H1 (cell line): ENCODE results near the gene ATE1. TPM values are rescaled to one million over a fixed set of nuclear protein-coding genes. Genes with fewer than 3 reads are reported as not detected.

Experiments used
- polyA plus RNA-seq, 7 experiments: library from polyadenylated mRNA; depleted of rRNA in 3 of 7; stranded (reverse) in 5 of 7; unstranded in 2 of 7; fragments of >200 nt in 5 of 7; fragments of 200-250 nt in 2 of 7; gene quantifications; 1 replicate in 5 of 7; 2 replicates in 1 of 7; 4 replicates in 1 of 7; pipeline versions ENCODE4 v1.2.1 to v1.2.3, GENCODE V29; 2011 to 2013; ENCODE audit warnings: missing spikeins in 2 of 7, mixed read lengths in 2 of 7
- total RNA-seq: library from RNA; stranded (reverse); fragmentation: NEBNext Ultra II Directional; extraction: Animal tissue kit (Norgen Biotek cat#: 25700); gene quantifications from 2 replicates; pipeline ENCODE4 v1.2.1, GENCODE V29; 2021
- TF ChIP-seq, protein P1 (sequence below): fragments of 300-600 bp; sonication (generic); IDR thresholded peaks from 2 replicates; pipeline ENCODE4 v1.7.1; 2012; ENCODE audit warnings: low read length, moderate library complexity, mild to moderate bottlenecking, inconsistent platforms; ENCODE audit not compliant: insufficient replicate concordance

ATE1 gene
- total and polyA plus RNA-seq, 2 of the 8 experiments (the other 6 are each of a cell fraction or from before 2014, with no cell fraction given) = 8.8 to 26.9 TPM

DNA sequence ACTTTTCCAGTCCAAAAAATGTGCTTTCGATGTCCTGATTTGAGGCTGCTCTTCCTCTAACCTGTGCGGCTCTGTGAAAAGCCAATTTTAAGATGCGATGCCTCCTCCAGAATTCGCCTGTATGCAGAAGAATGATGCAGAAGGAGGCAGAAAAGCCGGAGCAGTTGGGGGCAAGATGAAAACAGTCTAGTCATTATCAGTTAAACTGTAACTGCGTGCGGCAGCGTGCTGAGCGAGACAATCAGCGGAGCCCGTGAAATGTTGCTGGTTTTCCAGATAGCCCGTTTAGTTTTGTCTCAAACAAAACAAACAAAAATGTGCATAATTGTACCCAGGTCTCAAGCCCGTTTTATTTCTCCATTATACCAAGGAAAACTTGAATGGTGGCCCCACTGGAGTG lies 192.6 kb downstream of the ATE1 start (continued):
- TF ChIP-seq, protein P1, sequence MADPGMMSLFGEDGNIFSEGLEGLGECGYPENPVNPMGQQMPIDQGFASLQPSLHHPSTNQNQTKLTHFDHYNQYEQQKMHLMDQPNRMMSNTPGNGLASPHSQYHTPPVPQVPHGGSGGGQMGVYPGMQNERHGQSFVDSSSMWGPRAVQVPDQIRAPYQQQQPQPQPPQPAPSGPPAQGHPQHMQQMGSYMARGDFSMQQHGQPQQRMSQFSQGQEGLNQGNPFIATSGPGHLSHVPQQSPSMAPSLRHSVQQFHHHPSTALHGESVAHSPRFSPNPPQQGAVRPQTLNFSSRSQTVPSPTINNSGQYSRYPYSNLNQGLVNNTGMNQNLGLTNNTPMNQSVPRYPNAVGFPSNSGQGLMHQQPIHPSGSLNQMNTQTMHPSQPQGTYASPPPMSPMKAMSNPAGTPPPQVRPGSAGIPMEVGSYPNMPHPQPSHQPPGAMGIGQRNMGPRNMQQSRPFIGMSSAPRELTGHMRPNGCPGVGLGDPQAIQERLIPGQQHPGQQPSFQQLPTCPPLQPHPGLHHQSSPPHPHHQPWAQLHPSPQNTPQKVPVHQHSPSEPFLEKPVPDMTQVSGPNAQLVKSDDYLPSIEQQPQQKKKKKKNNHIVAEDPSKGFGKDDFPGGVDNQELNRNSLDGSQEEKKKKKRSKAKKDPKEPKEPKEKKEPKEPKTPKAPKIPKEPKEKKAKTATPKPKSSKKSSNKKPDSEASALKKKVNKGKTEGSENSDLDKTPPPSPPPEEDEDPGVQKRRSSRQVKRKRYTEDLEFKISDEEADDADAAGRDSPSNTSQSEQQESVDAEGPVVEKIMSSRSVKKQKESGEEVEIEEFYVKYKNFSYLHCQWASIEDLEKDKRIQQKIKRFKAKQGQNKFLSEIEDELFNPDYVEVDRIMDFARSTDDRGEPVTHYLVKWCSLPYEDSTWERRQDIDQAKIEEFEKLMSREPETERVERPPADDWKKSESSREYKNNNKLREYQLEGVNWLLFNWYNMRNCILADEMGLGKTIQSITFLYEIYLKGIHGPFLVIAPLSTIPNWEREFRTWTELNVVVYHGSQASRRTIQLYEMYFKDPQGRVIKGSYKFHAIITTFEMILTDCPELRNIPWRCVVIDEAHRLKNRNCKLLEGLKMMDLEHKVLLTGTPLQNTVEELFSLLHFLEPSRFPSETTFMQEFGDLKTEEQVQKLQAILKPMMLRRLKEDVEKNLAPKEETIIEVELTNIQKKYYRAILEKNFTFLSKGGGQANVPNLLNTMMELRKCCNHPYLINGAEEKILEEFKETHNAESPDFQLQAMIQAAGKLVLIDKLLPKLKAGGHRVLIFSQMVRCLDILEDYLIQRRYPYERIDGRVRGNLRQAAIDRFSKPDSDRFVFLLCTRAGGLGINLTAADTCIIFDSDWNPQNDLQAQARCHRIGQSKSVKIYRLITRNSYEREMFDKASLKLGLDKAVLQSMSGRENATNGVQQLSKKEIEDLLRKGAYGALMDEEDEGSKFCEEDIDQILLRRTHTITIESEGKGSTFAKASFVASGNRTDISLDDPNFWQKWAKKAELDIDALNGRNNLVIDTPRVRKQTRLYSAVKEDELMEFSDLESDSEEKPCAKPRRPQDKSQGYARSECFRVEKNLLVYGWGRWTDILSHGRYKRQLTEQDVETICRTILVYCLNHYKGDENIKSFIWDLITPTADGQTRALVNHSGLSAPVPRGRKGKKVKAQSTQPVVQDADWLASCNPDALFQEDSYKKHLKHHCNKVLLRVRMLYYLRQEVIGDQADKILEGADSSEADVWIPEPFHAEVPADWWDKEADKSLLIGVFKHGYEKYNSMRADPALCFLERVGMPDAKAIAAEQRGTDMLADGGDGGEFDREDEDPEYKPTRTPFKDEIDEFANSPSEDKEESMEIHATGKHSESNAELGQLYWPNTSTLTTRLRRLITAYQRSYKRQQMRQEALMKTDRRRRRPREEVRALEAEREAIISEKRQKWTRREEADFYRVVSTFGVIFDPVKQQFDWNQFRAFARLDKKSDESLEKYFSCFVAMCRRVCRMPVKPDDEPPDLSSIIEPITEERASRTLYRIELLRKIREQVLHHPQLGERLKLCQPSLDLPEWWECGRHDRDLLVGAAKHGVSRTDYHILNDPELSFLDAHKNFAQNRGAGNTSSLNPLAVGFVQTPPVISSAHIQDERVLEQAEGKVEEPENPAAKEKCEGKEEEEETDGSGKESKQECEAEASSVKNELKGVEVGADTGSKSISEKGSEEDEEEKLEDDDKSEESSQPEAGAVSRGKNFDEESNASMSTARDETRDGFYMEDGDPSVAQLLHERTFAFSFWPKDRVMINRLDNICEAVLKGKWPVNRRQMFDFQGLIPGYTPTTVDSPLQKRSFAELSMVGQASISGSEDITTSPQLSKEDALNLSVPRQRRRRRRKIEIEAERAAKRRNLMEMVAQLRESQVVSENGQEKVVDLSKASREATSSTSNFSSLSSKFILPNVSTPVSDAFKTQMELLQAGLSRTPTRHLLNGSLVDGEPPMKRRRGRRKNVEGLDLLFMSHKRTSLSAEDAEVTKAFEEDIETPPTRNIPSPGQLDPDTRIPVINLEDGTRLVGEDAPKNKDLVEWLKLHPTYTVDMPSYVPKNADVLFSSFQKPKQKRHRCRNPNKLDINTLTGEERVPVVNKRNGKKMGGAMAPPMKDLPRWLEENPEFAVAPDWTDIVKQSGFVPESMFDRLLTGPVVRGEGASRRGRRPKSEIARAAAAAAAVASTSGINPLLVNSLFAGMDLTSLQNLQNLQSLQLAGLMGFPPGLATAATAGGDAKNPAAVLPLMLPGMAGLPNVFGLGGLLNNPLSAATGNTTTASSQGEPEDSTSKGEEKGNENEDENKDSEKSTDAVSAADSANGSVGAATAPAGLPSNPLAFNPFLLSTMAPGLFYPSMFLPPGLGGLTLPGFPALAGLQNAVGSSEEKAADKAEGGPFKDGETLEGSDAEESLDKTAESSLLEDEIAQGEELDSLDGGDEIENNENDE = no peak
